H1 (cell line): Measurements from ENCODE around the gene ZDHHC1. TPM values are rescaled to one million over a fixed set of nuclear protein-coding genes. Genes with fewer than 3 reads are reported as not detected.

ENCODE experiments used
- CTCF ChIA-PET: fragments of 300-600 bp; sonication (Branson Sonifier 250); formaldehyde crosslinking; loops from one replicate; lab custom pipeline; 2021; ENCODE audit not compliant: partially characterized antibody; lab: Charles Lee
- POLR2A ChIA-PET: fragments of 300-600 bp; sonication (Branson Sonifier 250); formaldehyde crosslinking; loops from one replicate; lab custom pipeline; 2021; ENCODE audit warnings: inconsistent platforms; ENCODE audit not compliant: partially characterized antibody; lab: Charles Lee
- DNase-seq, 2 experiments: peaks; one replicate each; pipeline versions ENCODE4 v3.0.0 to v3.0.0-alpha.2; 2010 to 2022; ENCODE audit warnings: low spot score in 2 of 2, low read depth in 1 of 2, mixed read lengths in 1 of 2
- FAIRE-seq: peaks from 2 replicates; lab custom pipeline; 2011; peaks lifted over from hg19 to GRCh38; lab: Jason Lieb, UNC
- H2AFZ ChIP-seq: 2 replicates; pipeline ENCODE4 v1.8.1; 2012; ENCODE audit warnings: low read length, inconsistent platforms
- H2AK5ac ChIP-seq: 2 replicates; pipeline ENCODE4 v1.6.1; 2013; ENCODE audit warnings: low read depth, low read length
- H2BK120ac ChIP-seq: replicated peaks from 2 replicates; pipeline ENCODE3; 2013; ENCODE audit warnings: low read depth, low read length, inconsistent platforms
- H2BK12ac ChIP-seq: 2 replicates; pipeline ENCODE4 v1.6.1; 2013; ENCODE audit warnings: low read depth, low read length
- H2BK15ac ChIP-seq: 2 replicates; pipeline ENCODE4 v1.6.1; 2013; ENCODE audit warnings: low read length
- H2BK20ac ChIP-seq: 2 replicates; pipeline ENCODE4 v1.6.1; 2013; ENCODE audit warnings: low read length
- H2BK5ac ChIP-seq: 2 replicates; pipeline ENCODE4 v1.6.1; 2013; ENCODE audit warnings: low read depth, low read length
- H3K14ac ChIP-seq: 2 replicates; pipeline ENCODE4 v1.6.1; 2013; ENCODE audit warnings: inconsistent platforms; ENCODE audit not compliant: insufficient read length
- H3K18ac ChIP-seq: 2 replicates; pipeline ENCODE4 v1.6.1; 2013; ENCODE audit warnings: low read length; ENCODE audit errors: extremely low read depth
- H3K23ac ChIP-seq: 2 replicates; pipeline ENCODE4 v1.6.1; 2013; ENCODE audit warnings: inconsistent platforms; ENCODE audit not compliant: insufficient read length
- H3K23me2 ChIP-seq: 2 replicates; pipeline ENCODE4 v1.6.1; 2013; ENCODE audit warnings: low read depth, low read length
- H3K27ac ChIP-seq: 2 replicates; pipeline ENCODE4 v1.6.1; 2011; ENCODE audit warnings: low read depth, low read length, inconsistent platforms
- H3K27me3 ChIP-seq, 4 experiments: replicated peaks in 1 of 4; 1 replicate in 1 of 4; 2 replicates in 3 of 4; pipeline versions ENCODE4 v1.6.1 to v1.8.1; 2011 to 2013; ENCODE audit warnings: low read length in 3 of 4, mild to moderate bottlenecking in 3 of 4, inconsistent platforms in 2 of 4, mixed read lengths in 2 of 4, moderate library complexity in 1 of 4; ENCODE audit not compliant: control insufficient read depth in 3 of 4, insufficient read depth in 3 of 4; ENCODE audit errors: extremely low read depth in 1 of 4
- H3K36me3 ChIP-seq, 4 experiments: 2 replicates each; pipeline versions ENCODE4 v1.6.1 to v1.8.1; 2011 to 2013; ENCODE audit warnings: mild to moderate bottlenecking in 4 of 4, low read length in 3 of 4, moderate library complexity in 2 of 4, control low read depth in 1 of 4, inconsistent platforms in 1 of 4; ENCODE audit not compliant: insufficient read depth in 4 of 4, control insufficient read depth in 2 of 4
- H3K4ac ChIP-seq: replicated peaks from 2 replicates; pipeline ENCODE3; 2013; ENCODE audit warnings: low read length, low read depth, mixed read lengths, inconsistent platforms; ENCODE audit not compliant: insufficient read length
- H3K4me1 ChIP-seq, 4 experiments: replicated peaks in 1 of 4; 1 replicate in 1 of 4; 2 replicates in 3 of 4; pipeline versions ENCODE4 v1.6.1 to v1.8.1; 2011 to 2013; ENCODE audit warnings: low read length in 3 of 4, inconsistent platforms in 2 of 4, mixed read lengths in 1 of 4; ENCODE audit not compliant: insufficient read depth in 4 of 4, control insufficient read depth in 3 of 4
- H3K4me2 ChIP-seq, 2 experiments: 2 replicates each; pipeline versions ENCODE4 v1.6.1 to v1.8.1; 2011 to 2013; ENCODE audit warnings: low read depth in 2 of 2, low read length in 2 of 2, control low read depth in 1 of 2, inconsistent platforms in 1 of 2, mild to moderate bottlenecking in 1 of 2; ENCODE audit not compliant: insufficient read depth in 1 of 2
- H3K4me3 ChIP-seq, 4 experiments: fragments of 200-600, 300-600 bp in 1 of 4; sonication (generic), shearing (Covaris generic), sonication (Bioruptor Twin) in 1 of 4; 2 replicates each; pipeline versions ENCODE4 v1.5.1 to v1.8.1; 2011 to 2016; ENCODE audit warnings: low read length in 4 of 4, low read depth in 3 of 4, control low read depth in 2 of 4, inconsistent platforms in 2 of 4, mild to moderate bottlenecking in 2 of 4, mixed read lengths in 1 of 4, moderate library complexity in 1 of 4; ENCODE audit not compliant: insufficient read depth in 2 of 4; ENCODE audit errors: extremely low read depth in 1 of 4
- H3K56ac ChIP-seq: replicated peaks from 2 replicates; pipeline ENCODE3; 2013; ENCODE audit warnings: low read depth, mild to moderate bottlenecking, mixed read lengths, low read length, inconsistent platforms; ENCODE audit not compliant: insufficient read length
- H3K79me1 ChIP-seq: 2 replicates; pipeline ENCODE4 v1.6.1; 2013; ENCODE audit warnings: low read depth, low read length, control low read depth
- H3K79me2 ChIP-seq, 2 experiments: 2 replicates each; pipeline versions ENCODE4 v1.6.1 to v1.8.1; 2012 to 2013; ENCODE audit warnings: low read length in 2 of 2, mild to moderate bottlenecking in 2 of 2, inconsistent platforms in 1 of 2; ENCODE audit not compliant: insufficient read depth in 2 of 2, control insufficient read depth in 1 of 2
- H3K9ac ChIP-seq, 4 experiments: replicated peaks in 1 of 4; 1 replicate in 1 of 4; 2 replicates in 3 of 4; pipeline versions ENCODE4 v1.6.1 to v1.8.1; 2011 to 2013; ENCODE audit warnings: low read depth in 3 of 4, low read length in 3 of 4, control low read depth in 2 of 4, mild to moderate bottlenecking in 2 of 4, moderate library complexity in 2 of 4, inconsistent platforms in 1 of 4; ENCODE audit errors: extremely low read depth in 1 of 4
- H3K9me3 ChIP-seq, 2 experiments: 2 replicates each; pipeline versions ENCODE4 v1.6.1 to v1.8.1; 2012 to 2013; ENCODE audit warnings: mild to moderate bottlenecking in 2 of 2, moderate library complexity in 2 of 2, control low read depth in 1 of 2, inconsistent platforms in 1 of 2, low read depth in 1 of 2, low read length in 1 of 2, mixed read lengths in 1 of 2; ENCODE audit not compliant: insufficient read depth in 2 of 2
- H4K20me1 ChIP-seq, 2 experiments: replicated peaks in 1 of 2; 2 replicates each; pipeline versions ENCODE3 to v1.8.1; 2011 to 2013; ENCODE audit warnings: inconsistent platforms in 2 of 2, low read length in 2 of 2, mild to moderate bottlenecking in 1 of 2; ENCODE audit not compliant: insufficient read depth in 2 of 2, control insufficient read depth in 1 of 2
- H4K5ac ChIP-seq: 2 replicates; pipeline ENCODE4 v1.6.1; 2013; ENCODE audit warnings: low read length, low read depth, mixed read lengths, inconsistent platforms; ENCODE audit not compliant: insufficient read length
- H4K8ac ChIP-seq: 2 replicates; pipeline ENCODE4 v1.8.0; 2013; ENCODE audit warnings: mild to moderate bottlenecking, moderate library complexity, low read length, inconsistent platforms; ENCODE audit not compliant: insufficient read depth; ENCODE audit errors: extremely low read depth
- H4K91ac ChIP-seq: replicated peaks from 2 replicates; pipeline ENCODE3; 2013; ENCODE audit warnings: low read length, mixed read lengths, inconsistent platforms; ENCODE audit not compliant: insufficient read length
- CBX8 ChIP-seq: fragments of 300-800, 300-1000 bp; sonication (generic); IDR thresholded peaks from 2 replicates; pipeline ENCODE4 v1.7.1; 2016; ENCODE audit warnings: low read depth, low read length, borderline replicate concordance
- HDAC2 ChIP-seq, 2 experiments: fragments of 300-600 bp in 1 of 2; sonication (generic) in 1 of 2; IDR thresholded peaks; 2 replicates each; pipeline ENCODE4 v1.6.1; 2011 to 2012; ENCODE audit warnings: low read depth in 2 of 2, low read length in 2 of 2, mild to moderate bottlenecking in 2 of 2, moderate library complexity in 2 of 2, borderline replicate concordance in 1 of 2, inconsistent platforms in 1 of 2
- SP2 ChIP-seq: IDR thresholded peaks from 2 replicates; pipeline ENCODE4 v1.6.1; 2012; ENCODE audit warnings: mild to moderate bottlenecking, low read length, inconsistent platforms
- WGBS, 2 experiments: shearing (Covaris generic) in 1 of 2; methylation state at CpG; one replicate each; pipeline versions ENCODE4 v1.1.6 to v1.1.7; 2013 to 2015; ENCODE audit warnings: low lambda C conversion rate in 2 of 2, mixed read lengths in 2 of 2, inconsistent platforms in 1 of 2, low coverage in 1 of 2, missing lambda C conversion rate in 1 of 2; ENCODE audit not compliant: insufficient replicate concordance in 2 of 2, insufficient coverage in 1 of 2, insufficient read length in 1 of 2; ENCODE audit errors: extremely low coverage in 1 of 2, missing lambda C conversion rate in 1 of 2; 5-methylcytosine and 5-hydroxymethylcytosine counted together
- polyA plus RNA-seq, 7 experiments: library from polyadenylated mRNA; depleted of rRNA in 3 of 7; stranded (reverse) in 5 of 7; unstranded in 2 of 7; fragments of >200 nt in 5 of 7; fragments of 200-250 nt in 2 of 7; gene quantifications; 1 replicate in 5 of 7; 2 replicates in 1 of 7; 4 replicates in 1 of 7; pipeline versions ENCODE4 v1.2.1 to v1.2.3, GENCODE V29; 2011 to 2013; ENCODE audit warnings: missing spikeins in 2 of 7, mixed read lengths in 2 of 7
- total RNA-seq: library from RNA; stranded (reverse); fragmentation: NEBNext Ultra II Directional; extraction: Animal tissue kit (Norgen Biotek cat#: 25700); gene quantifications from 2 replicates; pipeline ENCODE4 v1.2.1, GENCODE V29; 2021

ZDHHC1 gene
- total and polyA plus RNA-seq, 2 of the 8 experiments (the other 6 are each of a cell fraction or from before 2014, with no cell fraction given) = 3.1 to 4.9 TPM

DNA sequence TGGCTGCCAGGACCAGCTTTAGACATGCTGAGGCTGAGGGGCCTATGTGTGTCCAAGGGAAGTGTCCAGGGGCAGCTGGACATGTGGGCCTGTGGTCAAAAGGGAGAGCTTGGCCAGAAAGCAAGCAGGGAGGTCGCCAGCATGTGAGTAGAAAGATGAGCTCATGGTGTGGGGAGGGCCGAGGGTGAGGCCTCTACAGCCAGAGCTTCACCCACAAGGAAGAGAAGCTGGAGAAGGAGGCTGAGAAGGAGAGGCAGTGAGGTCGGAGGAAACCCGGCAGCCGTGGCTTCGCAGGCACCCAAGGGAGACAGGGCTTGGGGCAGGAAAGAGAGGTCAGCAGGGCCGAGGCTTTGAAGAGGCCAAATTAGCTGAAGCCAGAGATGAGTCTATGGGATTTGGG, 10.7 kb upstream of the ZDHHC1 start:
- H3K79me1 ChIP-seq = peaks cover 6% of the 10 kb centered on the region; the same call in 1 of the 2 replicates
- 0 out of 2 replicates have a peak overlapping the region, but pooled peaks have one; percentile 75 for H2BK5ac ChIP-seq
- H3K27ac ChIP-seq = no peak overlapping the region
- 0 out of 2 replicates have a peak overlapping the region, but pooled peaks have one; percentile 34 for H2AK5ac ChIP-seq
- peak overlapping the region; percentile 87; the same call in 1 of the 2 replicates for H2BK12ac ChIP-seq
- no peaks in the 10 kb centered on the region for H3K36me3 ChIP-seq
- H3K79me2 ChIP-seq = no peaks in the 10 kb centered on the region
- WGBS, 2 experiments = 88% methylated on average over 7 of the region's 7 CpGs; no CpG with 5 or more reads in 1 of the 2 experiments
- no peak overlapping the region for H3K14ac ChIP-seq
- H3K4me1 ChIP-seq = peaks cover 25 to 52% (median 39%) of the 10 kb centered on the region in 4 experiments
- H2BK120ac ChIP-seq = no peak overlapping the region
- H4K20me1 ChIP-seq = no peaks in the 10 kb centered on the region
- ChIA-PET POLR2A (interaction anchor here (0.9 kb wide), 2 partner anchors 11 to 24 kb away, joined by 3 read pairs; partner anchors contain the start of gene ZDHHC1), CTCF (interaction anchor here (1.0 to 24.6 kb wide), 18 partner anchors 8 to 181 kb away, joined by 3 to 476 read pairs (median 7); partner anchors contain the start of genes TPPP3 and ZDHHC1)
- H3K23ac ChIP-seq = no peak overlapping the region
- FAIRE-seq = no peak
- H3K4ac ChIP-seq = peak overlapping the region; percentile 13
- H2BK15ac ChIP-seq = peak overlapping the region; percentile 55; the same call in 1 of the 2 replicates
- H3K4me2 ChIP-seq = no peak overlapping the region
- H4K91ac ChIP-seq = no peak overlapping the region
- no peak overlapping the region; the same call in 1 of the 2 replicates for H4K8ac ChIP-seq
- peak overlapping the region; percentile 3; the same call in 1 of the 2 replicates for H2BK20ac ChIP-seq
- H3K27me3 ChIP-seq = peaks cover 0 to 19% (median 15%) of the 10 kb centered on the region in 4 experiments; a peak in 6 of 7 replicates
- H4K5ac ChIP-seq = no peak overlapping the region
- no peak overlapping the region for H3K56ac ChIP-seq
- H3K18ac ChIP-seq = peak overlapping the region; percentile 7
- no peak for DNase-seq
- no peak overlapping the region for H3K9ac ChIP-seq
- peaks cover 17% of the 10 kb centered on the region; the same call in 1 of the 2 replicates for H3K23me2 ChIP-seq
- H3K4me3 ChIP-seq = no peak overlapping the region
- no peak overlapping the region for H2AFZ ChIP-seq
- H3K9me3 ChIP-seq = no peaks in the 10 kb centered on the region
- no peak for TF ChIP-seq SP2
- TF ChIP-seq HDAC2 (IDR thresholded peaks at IDR 0.05; ENCODE audit: borderline replicate concordance in 1 of 2, low read depth in 2 of 2, low read length in 2 of 2) = no peak
- TF ChIP-seq CBX8 = no peak
